ENCODE measurements around the gene ERG. TPM values are rescaled to one million over a fixed set of nuclear protein-coding genes. Genes with fewer than 3 reads are reported as not detected.
A peak's percentile ranks its signal among the peaks of the same experiment; 100 is the strongest.

Gene ERG, protein sequence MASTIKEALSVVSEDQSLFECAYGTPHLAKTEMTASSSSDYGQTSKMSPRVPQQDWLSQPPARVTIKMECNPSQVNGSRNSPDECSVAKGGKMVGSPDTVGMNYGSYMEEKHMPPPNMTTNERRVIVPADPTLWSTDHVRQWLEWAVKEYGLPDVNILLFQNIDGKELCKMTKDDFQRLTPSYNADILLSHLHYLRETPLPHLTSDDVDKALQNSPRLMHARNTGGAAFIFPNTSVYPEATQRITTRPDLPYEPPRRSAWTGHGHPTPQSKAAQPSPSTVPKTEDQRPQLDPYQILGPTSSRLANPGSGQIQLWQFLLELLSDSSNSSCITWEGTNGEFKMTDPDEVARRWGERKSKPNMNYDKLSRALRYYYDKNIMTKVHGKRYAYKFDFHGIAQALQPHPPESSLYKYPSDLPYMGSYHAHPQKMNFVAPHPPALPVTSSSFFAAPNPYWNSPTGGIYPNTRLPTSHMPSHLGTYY
- total RNA-seq = 4.0 TPM

DNA sequence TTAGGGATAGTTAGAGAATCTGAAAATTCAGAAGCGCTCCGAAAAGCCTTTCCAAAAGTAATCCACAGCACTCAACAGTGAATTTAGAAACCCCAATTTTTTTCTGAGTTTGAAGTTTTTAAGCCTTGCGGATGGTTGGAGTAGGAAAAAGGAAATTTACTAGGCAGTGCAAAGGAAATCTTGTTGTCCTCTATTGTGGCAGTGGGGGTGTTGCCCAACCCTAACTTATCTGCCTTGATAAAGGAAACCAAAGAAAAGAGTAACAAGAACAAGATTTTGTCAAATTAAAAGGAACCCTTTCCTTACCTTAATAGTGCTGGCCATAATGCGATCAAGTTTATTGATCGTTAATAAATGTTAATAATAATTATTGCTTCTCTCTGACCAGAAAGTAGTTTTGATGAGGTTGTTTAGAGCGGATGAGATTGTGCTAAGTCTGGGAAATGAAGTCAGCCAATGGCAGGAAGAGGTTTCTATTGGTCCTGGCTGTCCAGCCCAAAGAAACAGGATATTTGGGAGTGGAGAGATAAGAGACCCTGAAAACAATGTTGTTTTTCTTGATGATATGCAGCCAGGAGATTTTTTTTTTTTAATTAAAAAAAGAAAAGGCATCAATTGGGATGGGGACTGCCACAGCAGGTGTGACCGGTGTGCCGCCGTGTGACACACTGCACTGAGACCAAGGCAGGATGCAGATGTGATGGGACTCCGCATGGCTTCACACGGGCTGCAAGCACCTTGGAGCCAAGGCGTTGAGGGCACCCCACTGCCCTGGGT, at the start of gene ERG:
Gene ERG (minus strand): TSS at position 421 of the 777 bp plus-strand sequence. CDS start 97 bp downstream, at position 324.
- no peak for DNase-seq (ENCODE audit: low spot score)
- peak; percentile 49 for ATAC-seq

DNA sequence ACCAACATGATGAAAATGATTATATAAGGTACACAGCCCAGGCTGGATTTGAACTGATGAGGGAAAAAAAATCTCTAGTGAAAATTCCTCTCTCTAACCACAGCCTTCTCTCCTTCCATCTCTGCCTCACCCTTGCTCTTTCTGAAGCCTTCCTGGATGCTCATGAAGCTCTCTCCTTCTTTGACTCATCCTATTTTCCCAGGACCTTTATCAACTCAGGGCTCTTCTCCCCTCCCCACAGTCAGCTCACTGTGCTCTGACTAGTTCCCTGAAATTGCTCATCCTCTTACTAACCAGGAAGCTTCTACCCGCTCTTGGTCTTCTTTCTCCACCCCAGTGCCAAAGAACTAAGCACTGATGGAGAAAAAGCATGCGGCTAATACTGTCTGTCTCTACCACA, 46.4 kb upstream of the ERG start:
- no peak for DNase-seq (ENCODE audit: low spot score)
- ATAC-seq = no peak

DNA sequence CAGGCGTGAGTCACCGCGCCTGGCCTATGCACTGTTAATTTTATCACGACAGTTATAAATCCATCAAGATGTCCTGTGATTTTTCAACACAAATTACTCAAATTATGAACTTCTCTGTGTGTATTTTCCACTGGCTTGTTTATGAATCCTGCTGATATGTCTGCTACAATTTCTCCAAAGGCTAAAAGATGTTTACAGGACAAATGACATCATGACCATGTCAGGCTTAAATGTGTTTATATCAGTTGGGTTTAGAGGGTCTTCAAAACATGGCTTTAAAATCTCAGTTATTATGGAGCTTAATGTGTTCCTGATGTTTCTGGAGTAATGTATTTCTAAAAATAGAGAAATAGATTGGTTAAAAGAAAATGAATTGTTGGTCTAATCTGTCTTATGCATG, 44.0 kb upstream of the ERG start:
- DNase-seq (ENCODE audit: low spot score) = no peak
- no peak for ATAC-seq

DNA sequence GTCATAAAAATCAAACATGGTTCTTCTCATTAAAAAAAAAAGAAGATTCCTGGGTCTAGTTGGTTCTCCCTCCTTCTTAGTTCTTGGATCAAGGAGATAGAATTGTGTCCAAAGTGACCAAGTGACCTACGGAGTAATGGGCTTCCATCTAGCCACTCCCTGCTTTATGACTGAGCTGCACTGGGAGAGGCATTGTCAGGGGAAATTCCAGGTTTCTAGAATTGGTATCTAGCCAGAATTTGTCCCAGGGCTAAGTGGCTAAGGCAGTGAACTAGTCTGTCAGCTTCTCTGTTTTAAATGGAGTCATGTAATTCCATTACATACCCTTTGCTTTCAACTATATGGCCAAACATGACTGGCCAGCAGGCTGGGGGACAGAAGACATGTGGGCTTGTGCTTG, 40.1 kb upstream of the ERG start:
- DNase-seq (ENCODE audit: low spot score) = no peak
- no peak for ATAC-seq

DNA sequence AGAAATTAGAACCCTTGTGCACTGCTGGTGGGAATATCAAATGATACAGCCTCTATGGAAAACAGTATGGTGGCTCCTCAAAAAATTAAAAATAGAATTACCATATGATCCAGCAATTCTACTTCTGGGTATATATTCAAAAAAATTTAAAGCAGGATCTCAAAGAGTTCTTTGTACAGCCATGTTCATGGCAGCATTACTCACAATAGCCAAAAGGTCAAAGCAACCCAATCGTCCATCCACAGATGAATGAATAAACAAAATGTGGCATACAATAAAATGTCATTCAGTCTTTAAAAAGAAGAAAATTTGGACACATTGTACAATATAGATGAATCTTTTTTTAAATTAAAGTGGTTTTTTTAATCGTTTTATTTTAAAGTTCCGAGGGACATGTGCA, 36.3 kb upstream of the ERG start:
- ATAC-seq = no peak

DNA sequence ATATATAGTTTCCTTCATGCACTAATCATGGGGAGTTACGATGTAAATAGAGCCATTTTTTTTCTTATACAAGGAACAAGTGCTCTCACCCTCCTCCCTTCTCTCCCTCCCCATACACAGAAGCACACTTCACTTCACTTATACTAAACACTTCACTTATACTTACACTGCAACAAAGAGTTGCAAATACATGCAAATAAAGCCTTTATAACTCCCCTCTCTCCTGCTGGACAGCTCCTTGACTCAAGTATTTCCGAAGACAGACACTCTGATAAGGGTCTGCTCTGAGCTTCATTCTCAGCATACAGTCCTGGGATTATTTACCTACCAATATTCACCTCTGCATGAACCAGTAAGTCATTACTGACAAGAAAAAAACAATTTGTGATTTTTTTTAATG, 35.6 kb upstream of the ERG start:
- ATAC-seq (no peak), DNase-seq (ENCODE audit: low spot score) (no peak)

More for the DNA sequence above, 36.3 kb upstream of the ERG start:
- DNase-seq (ENCODE audit: low spot score) = no peak

DNA sequence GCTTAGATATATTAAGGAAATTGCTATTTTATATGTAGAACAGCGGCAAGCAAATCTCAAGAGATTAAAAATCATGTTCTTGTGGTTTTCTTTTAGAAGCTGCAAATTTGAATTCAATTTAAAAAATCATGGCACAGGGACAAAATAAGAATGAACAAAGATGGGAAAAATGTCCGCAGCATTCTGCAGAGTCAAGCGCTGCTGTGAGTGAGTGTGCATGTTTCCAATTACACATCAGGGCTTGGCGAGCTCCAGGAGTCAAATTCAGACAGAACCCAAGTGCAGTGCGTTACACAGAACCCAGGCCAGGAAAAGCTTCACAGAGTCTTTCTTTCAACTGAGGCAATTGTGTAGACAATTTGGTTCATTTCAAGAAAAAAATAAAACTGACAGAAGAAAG, 33.3 kb upstream of the ERG start:
- ATAC-seq (no peak), DNase-seq (ENCODE audit: low spot score) (no peak)

DNA sequence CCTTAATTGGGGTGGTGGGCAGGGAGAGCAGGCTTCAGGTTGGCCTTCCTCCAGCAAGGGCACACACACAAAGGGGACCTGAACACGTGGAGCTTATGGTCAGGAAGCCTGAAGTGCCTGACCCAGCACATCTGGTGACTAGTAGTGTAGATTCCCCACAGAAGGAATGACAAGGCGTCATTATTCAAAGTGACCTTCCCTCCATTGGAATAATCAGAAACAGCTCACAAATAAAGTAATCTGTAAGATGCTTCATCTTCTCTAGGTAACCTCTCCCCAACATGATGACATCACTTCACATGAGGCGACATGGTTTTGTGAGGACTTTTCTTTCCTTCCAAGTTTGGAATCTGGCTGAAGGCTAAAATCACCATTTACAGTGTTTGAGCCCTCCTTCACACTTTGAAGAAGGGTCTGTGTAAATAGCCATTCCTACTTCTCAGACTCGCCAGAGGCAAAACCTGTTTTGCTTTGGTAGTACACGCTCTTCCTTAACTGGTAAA, 32.8 kb upstream of the ERG start:
- ATAC-seq = no peak
- DNase-seq (ENCODE audit: low spot score) = no peak

DNA sequence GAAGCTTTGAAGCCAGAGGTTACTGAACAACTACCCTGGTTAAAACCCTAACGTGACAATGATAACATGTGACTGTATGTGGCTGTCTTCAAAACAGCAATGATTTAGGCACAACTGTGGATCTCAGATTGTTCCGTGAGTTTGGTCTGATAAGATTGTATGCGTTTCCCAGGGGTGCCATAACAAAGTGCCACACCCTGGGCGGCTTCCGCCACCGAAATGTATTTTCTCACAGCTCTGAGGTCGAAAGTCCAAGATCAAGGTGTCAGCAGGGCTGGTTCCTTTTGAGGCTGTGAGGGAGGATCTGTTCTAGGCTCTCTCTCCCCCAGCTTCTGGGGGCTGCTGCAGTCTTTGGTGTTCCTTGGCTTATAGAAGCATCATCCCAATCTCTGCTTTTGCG, 29.5 kb upstream of the ERG start:
- ATAC-seq (no peak), DNase-seq (ENCODE audit: low spot score) (no peak)

DNA sequence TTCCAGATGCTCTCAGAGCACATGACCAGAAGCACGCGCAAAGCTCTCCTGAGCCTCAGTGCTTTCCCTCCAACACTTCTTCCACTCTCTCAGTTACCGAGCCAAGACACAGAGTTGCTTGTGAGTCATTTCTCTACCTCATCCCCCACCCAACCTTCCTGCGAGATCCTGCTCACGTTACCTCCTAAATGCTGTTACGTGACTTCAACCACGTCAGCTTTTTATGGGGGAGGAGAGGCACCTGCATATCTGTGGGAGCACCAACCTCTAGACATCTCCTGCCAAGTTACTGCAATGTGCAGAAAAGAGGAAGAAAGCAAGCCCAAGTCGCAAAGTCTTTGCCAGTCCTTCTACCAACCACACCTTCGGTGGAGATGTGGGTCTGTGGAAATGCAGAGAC, 27.2 kb upstream of the ERG start:
- no peak for DNase-seq (ENCODE audit: low spot score)
- no peak for ATAC-seq

DNA sequence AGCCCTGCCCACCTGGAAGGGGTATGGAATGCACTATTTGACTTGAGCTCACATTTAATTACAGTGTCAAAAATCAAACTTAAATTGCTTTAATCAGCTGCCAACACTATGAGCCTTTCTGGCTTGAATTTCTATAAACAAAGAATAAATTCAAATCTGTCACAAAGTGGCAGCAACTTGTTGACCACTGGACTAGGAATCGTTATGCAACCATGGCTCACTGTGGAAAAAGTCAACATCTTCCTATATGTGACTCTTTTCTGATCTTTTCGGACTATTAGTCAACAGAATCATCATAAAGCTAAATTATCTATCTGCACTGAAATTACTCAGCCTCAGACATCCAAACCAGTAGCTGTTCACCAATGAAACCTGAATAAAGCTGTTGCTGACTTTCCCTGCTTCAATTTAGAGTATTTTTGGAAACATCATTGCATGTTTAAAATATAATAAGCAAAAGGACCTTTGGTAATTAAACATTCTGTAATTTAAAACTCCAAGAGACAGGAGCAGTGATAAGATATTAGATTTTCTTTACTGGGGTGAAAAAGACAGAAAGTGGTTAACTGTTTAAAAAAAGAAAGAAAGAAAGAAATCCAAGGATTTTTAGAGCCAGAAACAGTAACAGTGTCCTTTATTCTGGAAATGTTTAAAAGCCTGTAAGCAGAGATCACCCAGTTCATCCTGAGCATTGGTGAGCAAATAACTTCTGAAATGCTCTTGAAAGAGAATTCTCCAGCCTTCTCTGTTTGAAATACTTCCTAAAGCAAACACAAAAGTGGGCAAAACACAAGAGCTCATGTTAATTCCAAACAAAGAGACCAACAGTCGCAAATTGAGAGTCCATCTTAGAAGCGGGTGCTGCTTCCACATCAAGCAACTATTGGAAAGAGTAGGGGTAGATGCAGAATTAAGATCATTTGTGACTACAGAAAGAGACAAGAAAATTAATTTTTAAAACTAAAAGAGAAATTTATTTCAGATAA, 26.2 kb upstream of the ERG start:
- DNase-seq (ENCODE audit: low spot score) (no peak), ATAC-seq (no peak)

DNA sequence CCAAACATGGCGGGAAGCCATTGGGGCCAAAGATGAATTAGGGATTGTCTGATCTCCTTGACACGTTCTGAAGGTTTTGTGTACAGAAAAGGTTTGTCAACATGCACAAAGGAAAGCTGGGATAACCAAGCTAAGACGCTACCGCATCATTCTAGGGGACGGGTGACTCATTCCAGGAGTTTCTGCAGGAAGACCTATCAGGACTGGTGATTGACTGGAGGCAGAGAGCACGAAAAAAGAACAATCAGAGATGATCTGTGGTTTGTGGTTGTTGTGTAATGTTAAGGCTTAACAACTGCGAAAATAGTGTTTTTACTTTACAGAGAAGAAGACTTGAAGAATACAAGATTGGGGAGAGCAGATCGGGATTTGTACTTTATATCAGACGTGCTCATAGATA, 22.2 kb upstream of the ERG start:
- DNase-seq (ENCODE audit: low spot score) (no peak), ATAC-seq (no peak)

DNA sequence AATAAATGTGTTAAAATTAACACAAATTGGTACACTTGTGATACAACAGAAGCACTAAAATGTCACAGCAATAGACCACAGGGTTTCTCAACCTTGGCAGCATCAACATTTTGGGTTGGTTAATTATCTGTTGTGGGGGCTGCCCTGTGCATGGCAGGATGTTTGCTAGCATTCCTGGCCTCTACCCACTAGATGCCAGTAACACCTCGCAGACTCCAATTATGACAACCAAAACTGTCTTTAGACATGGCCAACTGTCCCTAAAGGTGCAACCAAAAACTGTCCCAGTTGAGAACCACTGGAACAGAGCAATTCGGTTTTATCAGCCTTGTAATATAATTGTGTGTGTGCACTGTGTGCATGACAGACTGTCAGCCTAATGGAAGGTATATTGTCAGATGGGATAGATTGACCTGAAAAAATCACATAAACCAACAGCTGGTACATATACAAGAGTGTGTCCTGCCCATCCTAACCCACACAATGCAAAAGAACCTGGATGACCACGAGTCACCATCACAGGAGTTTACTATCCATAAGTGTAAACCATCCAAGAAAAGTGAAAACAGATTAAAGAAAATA, 13.5 kb upstream of the ERG start:
- DNase-seq (ENCODE audit: low spot score) (no peak), ATAC-seq (no peak)

DNA sequence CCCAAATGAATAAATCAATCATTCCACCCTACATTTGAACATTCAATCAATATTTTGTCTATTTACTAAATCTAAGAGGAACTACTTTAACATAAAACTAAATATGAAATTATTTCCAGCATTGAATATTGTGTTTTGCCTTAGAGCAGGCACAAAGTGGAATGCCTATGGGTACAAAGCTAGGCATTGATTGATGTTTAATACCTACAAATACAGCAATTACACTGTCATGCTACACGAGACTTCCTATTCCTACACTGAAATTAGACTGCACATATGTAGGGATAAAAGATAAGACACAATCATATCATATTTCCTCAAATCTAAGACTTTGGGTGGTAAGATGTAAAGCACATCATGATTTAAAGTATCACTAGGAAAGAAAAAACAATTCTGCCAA, 12.9 kb upstream of the ERG start:
- DNase-seq (ENCODE audit: low spot score) = no peak
- ATAC-seq = no peak

DNA sequence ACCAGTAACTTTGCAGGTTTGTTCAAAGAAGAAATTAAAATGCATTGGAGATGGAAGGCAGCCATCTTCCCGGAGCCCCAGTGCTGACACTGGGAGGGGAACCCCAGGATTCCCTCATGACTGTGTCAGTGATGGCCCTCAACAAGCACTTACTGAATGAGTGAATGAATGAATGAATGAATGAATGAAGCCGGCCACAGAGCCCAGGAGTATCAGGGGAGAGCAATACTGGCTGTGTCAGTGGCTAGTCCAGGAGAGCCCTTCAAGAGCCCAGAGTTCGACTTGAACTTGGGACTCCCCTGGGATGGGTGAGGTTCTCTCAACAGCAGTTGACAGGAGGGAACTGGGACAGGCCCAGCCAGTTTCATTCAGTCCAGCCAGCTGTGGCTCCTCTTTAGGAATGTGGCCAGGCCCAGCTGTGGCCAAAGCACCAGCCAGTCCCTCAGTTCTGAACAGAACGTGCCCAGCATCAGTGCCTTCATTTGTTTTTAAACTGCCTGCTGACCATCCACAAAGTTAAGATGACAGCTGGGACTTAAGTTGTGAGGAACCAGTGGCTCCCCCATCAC, 9.2 kb upstream of the ERG start:
- ATAC-seq (no peak), DNase-seq (ENCODE audit: low spot score) (no peak)

DNA sequence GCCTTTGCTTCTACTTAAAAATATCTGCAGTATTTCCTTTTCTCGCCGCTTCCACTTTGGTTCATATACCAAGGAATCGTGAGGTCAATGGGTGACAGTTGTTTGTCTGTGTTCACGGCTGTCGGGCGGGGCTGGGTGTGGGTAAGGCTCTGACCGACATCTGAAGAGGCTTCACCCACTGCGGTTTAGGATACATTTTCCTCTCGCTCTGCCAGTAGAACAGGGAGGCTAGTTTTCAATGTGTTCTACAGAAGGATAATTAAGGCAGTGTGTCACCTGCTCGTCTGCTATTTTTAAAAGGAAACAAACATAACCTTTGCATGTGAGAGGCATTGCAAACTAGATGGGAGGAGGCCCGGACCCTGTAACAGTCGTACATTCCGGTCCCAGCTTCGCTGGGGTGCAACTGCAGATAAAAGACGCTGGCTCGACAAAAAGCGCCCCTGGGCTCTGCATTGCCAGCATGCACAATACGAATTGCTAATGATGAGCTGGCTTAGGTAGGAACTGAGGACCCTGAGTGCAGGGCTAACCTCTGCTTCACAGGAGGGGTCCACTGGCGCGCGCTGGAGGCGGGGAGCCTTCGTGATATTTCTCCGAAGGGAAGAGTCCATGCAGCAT, 8.5 kb upstream of the ERG start:
- ATAC-seq (peak; percentile 44), DNase-seq (ENCODE audit: low spot score) (no peak)

DNA sequence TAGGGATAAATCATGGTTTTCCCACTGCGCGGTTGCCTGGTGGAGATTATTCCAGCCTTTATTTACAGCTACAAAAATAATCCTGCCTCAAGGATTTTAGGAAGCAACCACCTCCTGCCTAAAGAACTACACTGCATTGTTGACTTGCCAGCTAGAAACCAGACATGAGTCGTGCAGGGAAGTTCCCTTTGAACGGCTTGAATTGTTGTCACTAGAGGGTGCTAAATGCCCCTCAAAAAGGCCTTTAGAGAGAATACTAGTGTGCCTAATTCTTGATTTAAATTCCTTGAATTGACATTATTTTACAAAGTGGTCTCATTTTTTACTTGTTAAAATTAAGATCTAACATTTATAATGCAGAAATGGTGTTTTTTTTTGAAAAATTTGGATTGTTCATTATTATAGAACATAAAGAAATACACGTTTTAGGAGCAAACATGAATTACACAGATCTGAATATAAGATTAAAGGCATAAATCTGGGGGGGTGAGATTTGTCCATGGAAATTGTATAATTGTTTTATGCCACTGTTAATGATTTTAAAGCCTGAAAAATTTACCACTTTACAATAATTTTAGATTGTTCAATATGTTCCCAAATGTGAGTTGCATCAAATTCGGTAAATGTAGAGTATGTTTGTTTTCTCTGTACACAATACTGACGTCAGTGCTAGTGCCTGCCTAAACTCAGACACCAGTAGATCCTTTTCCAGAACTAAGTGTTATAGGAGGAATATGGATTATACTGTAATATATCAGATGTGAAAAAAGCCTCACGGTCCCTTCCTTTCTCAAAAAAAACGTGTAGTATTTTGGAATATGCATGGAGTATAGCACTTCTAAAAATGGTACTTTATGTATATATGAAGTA, 7.6 kb upstream of the ERG start:
- DNase-seq (ENCODE audit: low spot score) = no peak
- ATAC-seq = peak; percentile 95

DNA sequence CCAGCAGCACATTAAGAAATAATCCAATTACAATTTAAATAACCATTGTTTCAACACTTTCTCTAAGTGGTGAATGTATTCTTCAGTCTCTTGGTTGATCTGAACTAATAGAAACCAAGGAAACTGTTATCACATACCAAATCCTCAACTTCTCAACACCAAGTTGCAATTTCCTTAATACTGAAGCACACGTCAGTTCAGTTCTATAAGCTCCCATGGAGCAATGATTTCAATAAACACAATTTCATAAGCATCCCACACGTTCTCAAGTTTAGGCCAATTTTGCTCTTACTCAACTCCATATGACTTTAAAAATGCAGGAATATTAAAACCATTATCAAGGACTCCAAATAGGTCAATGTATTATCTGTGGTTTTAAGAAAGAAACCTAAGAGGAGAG, 5.8 kb upstream of the ERG start:
- no peak for DNase-seq (ENCODE audit: low spot score)

DNA sequence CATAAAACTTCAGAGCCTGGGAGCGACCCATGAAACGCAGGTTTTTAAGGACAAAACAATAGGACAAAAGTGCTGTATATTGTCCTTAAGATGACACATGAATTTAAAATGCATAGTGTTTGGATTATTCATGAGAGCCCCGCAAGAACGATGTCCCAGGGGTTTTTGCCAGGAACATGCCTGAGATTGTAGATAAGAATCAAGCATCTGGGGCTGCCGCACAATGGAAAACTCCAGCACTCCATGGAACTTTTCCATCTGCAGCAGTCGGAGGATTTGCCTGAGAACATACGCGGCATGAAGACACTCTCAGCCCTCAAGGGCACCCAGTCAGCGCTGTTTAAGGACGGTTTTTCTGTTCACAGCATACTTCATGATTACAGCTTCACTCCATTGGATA, 5.3 kb upstream of the ERG start:
- ATAC-seq (no peak), DNase-seq (ENCODE audit: low spot score) (no peak)

More for the DNA sequence above, 5.8 kb upstream of the ERG start:
- no peak for ATAC-seq
